Coronary artery (tissue), 2 donors: ENCODE measurements around the gene SDHAF3.
"Not testable (repeated sequence)": the region's sequence is repeated elsewhere in the genome, so short reads cannot be mapped to it uniquely, and the experiment has no call there.

Source experiments
- DNase-seq: peaks from one replicate; pipeline ENCODE4 v3.0.0-alpha.2; 2017; ENCODE audit warnings: low spot score
- H3K27ac ChIP-seq, 2 donors: fragments of 200-600 bp; sonication (generic); one replicate each; pipeline ENCODE4 v1.5.1; 2016 to 2019
- H3K4me3 ChIP-seq: fragments of 200-600 bp; sonication (generic); 2 replicates; pipeline ENCODE4 v1.5.1; 2016; ENCODE audit warnings: mild to moderate bottlenecking, moderate library complexity
- CTCF ChIP-seq: fragments of 200-600 bp; sonication (generic); IDR thresholded peaks from one replicate; pipeline ENCODE4 v1.5.1; 2019; ENCODE audit warnings: antibody characterized with exemption

The SDHAF3 gene

GRCh38 chr7:97116308-97116707 is 1.2 kb upstream of the SDHAF3 start:
- Histone ChIP-seq H3K27ac (peak overlapping the region in 1 of 2 donors; percentile 1), H3K4me3 (no peak overlapping the region)
- DNase-seq = no peak
- no peak for TF ChIP-seq CTCF

- no peak for TF ChIP-seq CTCF
- Histone ChIP-seq H3K4me3 (peak overlapping the region; percentile 81), H3K27ac (peak overlapping the region; percentile 29 to 76)
- DNase-seq = no peak
These were observed 495 bp upstream of the SDHAF3 start for GRCh38 chr7:97117035-97117371.

- no peak for TF ChIP-seq CTCF
- DNase-seq = no peak
- H3K4me3 ChIP-seq = peak overlapping the region; percentile 81
- H3K27ac ChIP-seq = peak overlapping the region in 1 of 2 donors; percentile 29
These were observed 914 bp downstream of the SDHAF3 start for GRCh38 chr7:97118306-97118917.

- Histone ChIP-seq H3K27ac (no peak overlapping the region), H3K4me3 (no peak overlapping the region)
- TF ChIP-seq CTCF = no peak
- no peak for DNase-seq
These were observed 2.2 kb downstream of the SDHAF3 start for GRCh38 chr7:97119747-97120146.

- H3K27ac ChIP-seq = no peak overlapping the region
- no peak for TF ChIP-seq CTCF
- no peak for DNase-seq
- H3K4me3 ChIP-seq = no peak overlapping the region
These were observed 3.4 kb downstream of the SDHAF3 start for GRCh38 chr7:97120713-97121457.

GRCh38 chr7:97123115-97123514 is 5.6 kb downstream of the SDHAF3 start:
- not testable (repeated sequence) for DNase-seq, H3K4me3 ChIP-seq, H3K27ac ChIP-seq

GRCh38 chr7:97126483-97127171 is 9.1 kb downstream of the SDHAF3 start:
- DNase-seq = no peak
- Histone ChIP-seq H3K27ac (no peak overlapping the region), H3K4me3 (no peak overlapping the region)
- TF ChIP-seq CTCF = no peak
